Skeletal muscle tissue (tissue), 4 donors: ENCODE measurements around the gene LRRK1. TPM values are rescaled to one million over a fixed set of nuclear protein-coding genes. Genes with fewer than 3 reads are reported as not detected.
A peak's percentile ranks its signal among the peaks of the same experiment; 100 is the strongest.

Experiments
- H3K27ac ChIP-seq: one replicate; pipeline ENCODE4 v1.7.0; 2013; ENCODE audit warnings: mild to moderate bottlenecking, low read depth, low read length, inconsistent platforms
- H3K27me3 ChIP-seq, 3 donors: one replicate each; pipeline ENCODE4 v1.7.0; 2013; ENCODE audit warnings: low read length in 3 of 3; ENCODE audit not compliant: control insufficient read depth in 3 of 3, insufficient read depth in 3 of 3
- H3K36me3 ChIP-seq, 3 donors: one replicate each; pipeline ENCODE4 v1.7.0; 2013; ENCODE audit warnings: low read length in 3 of 3; ENCODE audit not compliant: control insufficient read depth in 3 of 3, insufficient read depth in 3 of 3
- H3K4me1 ChIP-seq, 3 donors: one replicate each; pipeline ENCODE4 v1.7.0; 2013; ENCODE audit warnings: low read length in 3 of 3, mild to moderate bottlenecking in 3 of 3; ENCODE audit not compliant: control insufficient read depth in 3 of 3, insufficient read depth in 3 of 3
- H3K4me3 ChIP-seq, 3 donors: one replicate each; pipeline ENCODE4 v1.7.0; 2013; ENCODE audit warnings: low read length in 3 of 3
- H3K9ac ChIP-seq, 3 donors: one replicate each; pipeline ENCODE4 v1.7.0; 2013; ENCODE audit warnings: low read length in 3 of 3, mild to moderate bottlenecking in 3 of 3, moderate library complexity in 2 of 3, low read depth in 1 of 3
- H3K9me3 ChIP-seq, 3 donors: one replicate each; pipeline ENCODE4 v1.7.0; 2013; ENCODE audit warnings: low read length in 3 of 3; ENCODE audit not compliant: control insufficient read depth in 3 of 3
- total RNA-seq: library from RNA; depleted of rRNA; stranded (reverse); fragments of >200 nt; gene quantifications from one replicate; pipeline ENCODE4 v1.2.3, GENCODE V29; 2014
- donor health status: Osteomylitis.

Gene LRRK1
- total RNA-seq = 3.7 TPM

GRCh38 chr15:100918690-100919480, at the start of gene LRRK1:
LRRK1 (plus strand) TSS chr15:100919357; CDS start chr15:100924633, 5,276 bp downstream.
- no peak within 1 kb of the TSS for H3K27ac ChIP-seq
- H3K4me1 ChIP-seq = peaks cover 14 to 27% (median 23%) of the 10 kb centered on the region in 3 donors

GRCh38 chr15:100873029-100873677, 46.0 kb upstream of the LRRK1 start:
- peaks cover 3 to 8% (median 5%) of the 10 kb centered on the region in 3 donors for H3K27me3 ChIP-seq

More at GRCh38 chr15:100918690-100919480, at the start of gene LRRK1:
- peak within 1 kb of the TSS; percentile 67 to 73 (median 71) for H3K4me3 ChIP-seq
- H3K27me3 ChIP-seq = peaks cover 2 to 29% (median 24%) of the 10 kb centered on the region in 3 donors
- peaks cover 0 to 2% (median 0%) of the 10 kb centered on the region in 3 donors for H3K36me3 ChIP-seq
- peak within 1 kb of the TSS; percentile 55 to 72 (median 64) for H3K9ac ChIP-seq
- no peaks in the 10 kb centered on the region for H3K9me3 ChIP-seq

DNA sequence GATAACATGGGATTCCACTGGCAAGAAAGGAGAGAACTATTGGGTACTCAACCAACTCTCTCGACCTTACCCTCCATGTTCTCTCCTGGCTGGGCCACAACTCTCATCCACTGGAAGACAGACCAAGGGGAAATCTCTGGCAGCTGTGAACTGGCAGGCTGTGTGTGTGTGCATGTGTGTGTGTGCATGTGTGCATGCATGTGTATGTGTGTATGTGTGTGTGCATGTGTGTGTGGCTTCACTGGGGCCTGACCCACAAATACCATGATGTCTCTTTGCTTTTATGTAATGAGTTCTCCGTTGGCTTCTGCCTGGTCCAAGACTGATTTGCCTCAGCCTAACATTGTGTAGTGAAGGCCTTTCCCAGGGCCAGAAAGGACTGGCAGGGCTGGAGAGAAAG, 43.7 kb upstream of the LRRK1 start:
- no peak overlapping the region for H3K27ac ChIP-seq
- H3K4me3 ChIP-seq = no peak overlapping the region
- H3K4me1 ChIP-seq = peaks cover 0 to 3% (median 0%) of the 10 kb centered on the region in 3 donors
- H3K9me3 ChIP-seq = no peaks in the 10 kb centered on the region
- peaks cover 13 to 20% (median 17%) of the 10 kb centered on the region in 3 donors for H3K27me3 ChIP-seq
- no peak overlapping the region for H3K9ac ChIP-seq
- no peaks in the 10 kb centered on the region for H3K36me3 ChIP-seq

More at GRCh38 chr15:100873029-100873677, 46.0 kb upstream of the LRRK1 start:
- no peak overlapping the region for H3K9ac ChIP-seq
- H3K4me1 ChIP-seq = peaks cover 0 to 3% (median 0%) of the 10 kb centered on the region in 3 donors
- H3K9me3 ChIP-seq = peaks cover 0 to 4% (median 0%) of the 10 kb centered on the region in 3 donors
- H3K4me3 ChIP-seq = no peak overlapping the region
- no peak overlapping the region for H3K27ac ChIP-seq
- H3K36me3 ChIP-seq = no peaks in the 10 kb centered on the region

DNA sequence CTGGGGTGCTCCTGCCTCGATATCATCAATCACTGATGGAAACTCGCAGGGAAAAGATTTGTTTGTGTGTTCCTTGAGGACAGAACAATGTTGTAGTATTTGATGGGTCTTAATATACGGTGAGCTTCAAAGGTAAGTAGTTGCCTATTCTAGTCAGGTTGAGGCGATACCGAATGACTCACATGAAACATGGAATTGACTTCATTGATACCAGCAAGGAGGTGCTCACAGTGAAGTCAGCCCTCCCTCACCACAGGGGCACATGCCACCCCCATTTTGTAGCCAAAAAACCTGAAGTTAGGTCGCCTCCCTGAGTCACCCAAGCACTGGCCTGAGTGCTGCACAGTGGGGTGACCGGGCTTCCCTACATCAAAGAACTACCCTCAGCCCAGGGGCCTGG, 43.2 kb upstream of the LRRK1 start:
- Histone ChIP-seq H3K4me1 (peaks cover 0 to 3% (median 0%) of the 10 kb centered on the region in 3 donors), H3K4me3 (no peak overlapping the region), H3K36me3 (no peaks in the 10 kb centered on the region), H3K9me3 (no peaks in the 10 kb centered on the region), H3K27ac (no peak overlapping the region), H3K27me3 (peaks cover 13 to 20% (median 19%) of the 10 kb centered on the region in 3 donors), H3K9ac (no peak overlapping the region)

- no peak overlapping the region for H3K27ac ChIP-seq
- H3K27me3 ChIP-seq = peaks cover 18 to 26% (median 19%) of the 10 kb centered on the region in 3 donors
- no peak overlapping the region for H3K4me3 ChIP-seq
- H3K36me3 ChIP-seq = no peaks in the 10 kb centered on the region
- peaks cover 0 to 3% (median 0%) of the 10 kb centered on the region in 3 donors for H3K4me1 ChIP-seq
- H3K9me3 ChIP-seq = no peaks in the 10 kb centered on the region
- H3K9ac ChIP-seq = no peak overlapping the region
These were observed 41.6 kb upstream of the LRRK1 start for GRCh38 chr15:100877551-100877950.

DNA sequence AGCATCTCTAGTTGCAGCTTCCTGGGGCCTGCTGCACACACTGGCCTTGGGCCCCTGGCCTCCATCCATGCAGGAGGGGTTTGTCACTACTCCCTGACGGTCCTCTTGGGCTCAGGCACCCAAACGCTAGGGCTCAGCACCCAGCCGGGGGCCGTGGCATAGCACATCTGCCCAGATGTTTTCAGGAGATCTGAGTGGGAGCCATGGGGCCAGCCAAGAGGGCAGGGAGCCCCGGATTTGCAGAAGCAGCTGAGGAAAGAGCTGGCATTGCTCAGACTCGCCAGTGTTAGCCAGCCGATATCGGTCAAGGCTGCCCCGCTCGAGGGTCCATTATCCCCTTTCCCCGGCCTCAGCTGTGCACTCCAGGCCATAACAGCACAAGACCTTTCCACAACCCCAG, 41.0 kb upstream of the LRRK1 start:
- Histone ChIP-seq H3K27ac (no peak overlapping the region), H3K9ac (no peak overlapping the region), H3K4me3 (peak overlapping the region in 1 of 3 donors; percentile 2), H3K9me3 (no peaks in the 10 kb centered on the region), H3K27me3 (peaks cover 18 to 30% (median 20%) of the 10 kb centered on the region in 3 donors), H3K36me3 (no peaks in the 10 kb centered on the region), H3K4me1 (no peaks in the 10 kb centered on the region)

GRCh38 chr15:100878648-100879047, 40.5 kb upstream of the LRRK1 start:
- H3K4me3 ChIP-seq = peak overlapping the region in 2 of 3 donors; percentile 29 to 31
- no peaks in the 10 kb centered on the region for H3K9me3 ChIP-seq
- no peak overlapping the region for H3K27ac ChIP-seq
- H3K9ac ChIP-seq = peak overlapping the region in 1 of 3 donors; percentile 40
- peaks cover 18 to 33% (median 22%) of the 10 kb centered on the region in 3 donors for H3K27me3 ChIP-seq
- H3K4me1 ChIP-seq = no peaks in the 10 kb centered on the region
- no peaks in the 10 kb centered on the region for H3K36me3 ChIP-seq

GRCh38 chr15:100879061-100879463, 40.1 kb upstream of the LRRK1 start:
- Histone ChIP-seq H3K4me3 (peak overlapping the region in 2 of 3 donors; percentile 29 to 31), H3K27ac (no peak overlapping the region), H3K9me3 (no peaks in the 10 kb centered on the region), H3K9ac (peak overlapping the region in 1 of 3 donors; percentile 40), H3K36me3 (no peaks in the 10 kb centered on the region), H3K4me1 (no peaks in the 10 kb centered on the region), H3K27me3 (peaks cover 18 to 33% (median 22%) of the 10 kb centered on the region in 3 donors)

GRCh38 chr15:100879464-100880138, 39.6 kb upstream of the LRRK1 start, which contains the start of gene ALDH1A3:
ALDH1A3 (plus strand) TSS chr15:100879831; CDS start chr15:100879908, 77 bp downstream.
- H3K27me3 ChIP-seq = peaks cover 18 to 33% (median 22%) of the 10 kb centered on the region in 3 donors
- no peaks in the 10 kb centered on the region for H3K4me1 ChIP-seq
- peak within 1 kb of the TSS; percentile 40 to 63 (median 52) for H3K4me3 ChIP-seq
- H3K27ac ChIP-seq = peak within 1 kb of the TSS; percentile 3
- H3K9me3 ChIP-seq = no peaks in the 10 kb centered on the region
- H3K9ac ChIP-seq = peak within 1 kb of the TSS in 2 of 3 donors; percentile 20 to 40
- no peaks in the 10 kb centered on the region for H3K36me3 ChIP-seq
